ENCODE results near the gene MRFAP1L1.

DNA sequence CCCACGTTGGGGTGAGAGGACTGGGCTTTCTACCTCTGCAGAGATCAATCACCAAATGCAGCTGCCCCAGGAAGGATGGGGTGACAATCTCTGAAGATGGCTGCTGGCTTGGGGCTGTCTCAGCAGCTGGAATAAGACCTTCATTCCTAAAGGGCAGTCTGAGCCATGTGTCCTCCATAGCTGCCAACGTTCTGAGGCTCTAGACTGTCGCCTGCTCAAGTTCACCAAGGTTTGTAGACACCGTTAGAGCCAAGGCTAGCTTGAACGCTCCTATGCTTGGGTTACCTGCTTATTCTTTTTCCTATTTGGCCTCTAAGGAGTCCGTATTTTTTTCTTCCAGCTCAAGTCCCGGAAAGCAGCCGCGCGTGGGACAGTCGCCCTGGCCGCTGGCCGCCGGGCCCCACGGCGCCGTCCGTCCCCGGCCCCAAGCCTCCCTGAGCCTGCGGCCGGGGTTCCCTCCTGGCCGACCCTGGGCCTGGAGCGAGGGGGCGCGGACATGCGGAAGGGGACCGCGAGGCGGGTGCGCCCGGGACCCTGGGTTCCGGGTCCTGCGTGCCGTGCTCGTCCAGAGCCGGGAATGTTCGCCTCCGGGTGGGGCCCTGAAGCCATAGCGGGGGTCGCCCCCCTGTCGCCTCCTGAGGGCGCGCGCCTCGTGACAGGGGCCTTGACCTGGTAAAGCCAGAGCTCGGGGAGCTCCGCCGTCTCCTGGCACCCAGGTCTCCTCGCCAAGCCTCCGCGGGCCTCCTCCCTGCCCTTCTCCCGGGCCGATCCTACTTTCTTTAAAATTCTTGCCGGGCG lies 45.9 kb downstream of the MRFAP1L1 start:
- TF ChIP-seq, protein P1, sequence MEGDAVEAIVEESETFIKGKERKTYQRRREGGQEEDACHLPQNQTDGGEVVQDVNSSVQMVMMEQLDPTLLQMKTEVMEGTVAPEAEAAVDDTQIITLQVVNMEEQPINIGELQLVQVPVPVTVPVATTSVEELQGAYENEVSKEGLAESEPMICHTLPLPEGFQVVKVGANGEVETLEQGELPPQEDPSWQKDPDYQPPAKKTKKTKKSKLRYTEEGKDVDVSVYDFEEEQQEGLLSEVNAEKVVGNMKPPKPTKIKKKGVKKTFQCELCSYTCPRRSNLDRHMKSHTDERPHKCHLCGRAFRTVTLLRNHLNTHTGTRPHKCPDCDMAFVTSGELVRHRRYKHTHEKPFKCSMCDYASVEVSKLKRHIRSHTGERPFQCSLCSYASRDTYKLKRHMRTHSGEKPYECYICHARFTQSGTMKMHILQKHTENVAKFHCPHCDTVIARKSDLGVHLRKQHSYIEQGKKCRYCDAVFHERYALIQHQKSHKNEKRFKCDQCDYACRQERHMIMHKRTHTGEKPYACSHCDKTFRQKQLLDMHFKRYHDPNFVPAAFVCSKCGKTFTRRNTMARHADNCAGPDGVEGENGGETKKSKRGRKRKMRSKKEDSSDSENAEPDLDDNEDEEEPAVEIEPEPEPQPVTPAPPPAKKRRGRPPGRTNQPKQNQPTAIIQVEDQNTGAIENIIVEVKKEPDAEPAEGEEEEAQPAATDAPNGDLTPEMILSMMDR (IDR thresholded peaks at IDR 0.05): no peak
- no peak for TF ChIP-seq EZH2 (IDR thresholded peaks at IDR 0.05)

Measured in neural progenitor cell (in vitro differentiated cells).